HG03097 (cell line): ENCODE measurements around the gene CBY1.

Source experiments
- ATAC-seq: cut with Tn5 transposase; IDR thresholded peaks from one replicate; pipeline ENCODE4 v1.9.1; 2021; ENCODE audit not compliant: unreplicated experiment, low FRiP score

Gene CBY1

DNA sequence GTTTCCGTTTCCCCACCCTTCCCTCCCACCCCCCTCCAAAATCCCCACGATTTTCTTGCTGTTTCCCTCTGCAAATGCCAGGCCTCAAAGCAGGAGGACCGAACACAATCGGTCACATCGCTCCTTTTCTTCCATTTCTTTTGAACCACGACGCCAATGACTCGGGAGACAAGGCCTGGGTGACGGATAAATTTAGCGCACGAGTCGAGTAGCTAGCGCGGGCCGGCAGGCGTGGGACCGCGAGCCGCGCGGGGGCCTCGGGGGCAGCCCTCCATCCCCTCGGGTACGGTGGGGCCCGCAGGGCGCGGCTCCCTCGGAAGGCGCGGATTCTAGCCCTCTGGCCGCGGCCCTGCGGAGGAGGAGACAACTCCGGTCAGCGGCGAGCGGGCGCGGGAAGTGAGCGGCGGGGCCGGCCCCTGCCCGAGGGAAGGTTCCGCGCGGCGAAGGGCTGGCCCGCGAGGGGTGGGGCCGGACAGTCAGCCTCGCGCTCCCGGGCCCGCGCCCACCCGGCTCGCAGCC, 43.9 kb downstream of the CBY1 start:
- ATAC-seq, result no peak

DNA sequence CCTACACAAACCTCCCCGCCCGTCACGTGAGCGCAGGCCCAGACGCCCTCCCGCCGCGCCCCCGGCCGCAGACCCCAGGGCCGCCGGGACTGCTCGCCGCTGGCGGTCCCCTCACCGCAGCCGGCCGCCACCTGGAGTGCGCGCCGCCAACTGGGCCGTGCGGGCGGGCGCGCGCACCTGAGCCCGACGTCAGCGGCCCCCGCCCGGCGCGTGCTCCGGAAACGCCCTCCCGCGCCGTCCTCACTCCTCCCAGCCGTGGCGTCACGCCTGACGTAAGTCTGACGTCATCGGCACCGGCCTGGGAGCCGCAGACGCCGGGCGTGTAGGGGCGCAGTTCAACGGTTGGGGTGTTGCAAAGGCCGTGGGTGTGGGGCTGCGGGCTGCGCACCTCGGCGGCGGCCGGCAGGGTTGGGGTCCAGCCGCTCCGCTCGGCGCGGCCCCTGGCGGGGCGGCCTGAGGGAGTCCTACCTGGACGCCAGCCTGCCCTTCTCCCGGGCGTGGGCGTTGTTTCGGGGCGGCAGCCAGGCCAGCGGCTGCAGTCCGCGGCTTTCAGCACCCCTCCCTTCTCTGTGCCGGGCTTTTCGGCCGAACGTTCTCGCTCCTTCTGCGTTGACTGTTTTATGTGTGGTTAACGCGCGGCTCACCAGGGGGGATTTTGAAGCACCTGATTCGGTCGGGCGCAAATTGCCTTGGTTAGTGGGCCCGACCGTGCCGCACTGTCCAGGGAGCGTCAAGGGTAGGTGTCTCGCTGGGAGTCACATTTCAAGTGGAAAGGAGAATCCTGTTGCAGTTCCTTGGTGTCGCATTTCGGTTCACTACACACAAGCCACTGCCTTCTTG, 44.6 kb downstream of the CBY1 start, which contains the start of gene JOSD1:
JOSD1 (minus strand) TSS at position 155 of the 840 bp plus-strand sequence. CDS start 956 bp downstream, outside the sequence.
- ATAC-seq, result peak; percentile 33

DNA sequence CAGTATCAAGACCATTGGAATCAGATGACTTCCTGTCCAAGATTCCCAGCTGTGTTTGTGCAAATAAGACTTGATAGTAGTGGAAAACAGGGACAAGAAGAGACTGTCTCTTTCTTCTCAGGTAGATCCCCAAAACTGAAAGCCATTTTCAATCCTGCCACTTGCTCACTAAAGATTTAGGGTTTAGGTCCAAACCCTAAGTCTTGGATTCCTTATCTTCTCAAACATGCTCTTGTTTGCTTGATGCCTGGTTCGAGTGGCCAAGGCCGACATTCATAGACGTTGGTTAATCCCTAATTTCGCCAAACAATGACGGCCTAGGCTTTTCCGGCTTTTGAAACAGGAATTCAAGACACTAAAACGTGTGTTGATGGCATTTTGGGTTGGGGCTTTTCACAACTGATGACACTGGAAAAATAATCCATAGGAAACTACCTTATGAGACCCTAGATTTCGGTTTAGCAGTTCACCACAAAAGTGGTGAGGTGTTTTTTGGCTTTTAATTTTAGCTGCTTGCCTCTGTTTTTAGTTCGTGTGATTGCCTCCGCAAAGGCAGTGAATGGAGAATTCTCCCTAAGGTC, 48.3 kb downstream of the CBY1 start:
- no peak for ATAC-seq

DNA sequence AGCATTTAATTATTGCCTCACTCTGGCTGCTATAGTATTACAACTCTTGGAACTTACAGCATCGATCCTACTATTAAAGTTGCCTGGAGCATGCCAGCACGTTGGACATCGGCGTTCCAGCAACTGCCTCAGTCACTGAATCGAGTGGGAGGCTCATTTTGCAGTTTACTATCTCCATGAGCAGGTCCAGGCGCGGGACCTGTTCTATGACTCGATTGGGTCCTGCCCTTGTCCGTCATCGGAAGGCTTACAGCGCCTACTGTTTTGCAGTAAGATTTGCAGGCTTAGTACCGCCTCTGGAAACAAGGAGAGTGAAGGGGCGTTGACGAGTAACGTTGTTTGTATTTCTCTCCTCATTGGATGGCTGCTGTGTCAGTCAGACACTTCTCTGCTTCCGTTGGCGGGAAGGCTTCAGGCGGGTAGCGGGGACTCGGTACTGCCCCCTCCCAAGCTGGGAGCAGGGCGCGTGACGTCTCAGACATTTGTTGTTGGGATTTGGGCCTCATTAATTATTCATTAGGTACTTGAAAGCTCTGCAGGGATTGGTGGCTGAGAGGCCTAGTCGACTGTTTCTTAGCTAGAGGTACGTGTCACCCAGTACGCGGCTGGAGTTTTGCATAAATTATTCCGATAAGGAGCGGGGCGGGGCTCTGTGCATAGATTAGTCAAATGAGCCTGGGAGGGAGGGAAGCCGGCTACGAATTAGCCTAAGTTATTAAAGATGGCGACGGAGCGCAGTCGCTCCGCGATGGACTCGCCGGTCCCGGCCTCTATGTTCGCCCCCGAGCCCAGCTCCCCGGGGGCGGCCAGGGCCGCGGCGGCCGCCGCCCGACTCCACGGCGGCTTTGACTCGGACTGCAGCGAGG, 49.0 kb downstream of the CBY1 start, which contains the start of gene GTPBP1:
GTPBP1 (plus strand) TSS at position 710 of the 866 bp plus-strand sequence; CDS start at position 722, 12 bp downstream.
- peak; percentile 67 for ATAC-seq

DNA sequence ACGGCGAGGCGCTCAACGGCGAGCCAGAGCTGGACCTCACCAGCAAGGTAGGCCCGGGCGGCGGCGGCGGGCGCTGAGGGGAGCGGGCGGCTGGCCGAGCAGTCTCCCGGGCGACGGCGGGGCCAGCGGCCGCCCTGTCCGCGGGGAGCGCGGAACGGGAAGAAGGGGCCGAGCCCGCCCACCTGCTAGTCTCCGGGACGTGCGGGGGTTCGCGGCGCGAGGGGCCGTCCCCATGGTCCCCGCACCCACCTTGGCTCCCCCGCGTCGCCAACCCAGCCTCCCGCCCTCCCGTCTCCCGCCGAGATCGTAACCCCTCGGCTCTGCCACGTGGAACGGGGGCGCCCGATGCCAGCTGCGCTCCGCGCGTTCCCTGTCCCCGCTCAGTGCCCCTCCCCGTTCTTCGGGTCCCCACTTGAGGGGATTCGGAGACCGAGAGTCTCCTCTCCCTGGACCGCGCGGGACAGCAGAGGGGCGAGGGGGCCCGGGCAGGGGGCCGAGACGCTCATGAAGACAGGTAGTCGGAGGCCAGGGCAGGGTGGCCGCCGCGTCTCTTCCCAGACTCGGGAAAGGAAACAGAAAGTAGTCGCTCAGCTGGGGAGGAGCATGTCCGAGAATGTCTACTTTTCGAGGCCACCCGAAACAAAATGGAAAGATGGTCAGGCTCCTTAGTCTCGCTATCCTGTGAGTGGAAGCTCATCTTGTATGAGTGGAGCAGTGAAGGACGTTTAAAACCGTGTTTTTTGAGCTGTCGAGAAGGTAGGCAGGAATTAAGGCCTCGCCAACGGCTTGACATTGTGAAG, 49.9 kb downstream of the CBY1 start:
- ATAC-seq, result peak; percentile 3

DNA sequence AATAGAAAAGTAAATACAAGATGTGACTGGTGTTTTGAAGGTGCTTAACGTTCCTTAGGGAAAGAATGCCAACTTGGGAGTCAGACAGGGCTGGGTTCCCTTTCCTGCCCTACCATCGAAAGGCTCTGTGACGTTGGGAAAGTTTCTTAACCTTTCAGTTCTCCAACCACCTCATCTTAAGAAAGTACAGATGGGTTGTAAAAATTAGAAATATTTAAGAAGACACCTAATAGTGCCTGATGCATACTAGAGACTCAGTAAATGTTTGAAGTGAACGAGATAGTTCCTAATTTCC, 50.4 kb downstream of the CBY1 start:
- no peak for ATAC-seq

DNA sequence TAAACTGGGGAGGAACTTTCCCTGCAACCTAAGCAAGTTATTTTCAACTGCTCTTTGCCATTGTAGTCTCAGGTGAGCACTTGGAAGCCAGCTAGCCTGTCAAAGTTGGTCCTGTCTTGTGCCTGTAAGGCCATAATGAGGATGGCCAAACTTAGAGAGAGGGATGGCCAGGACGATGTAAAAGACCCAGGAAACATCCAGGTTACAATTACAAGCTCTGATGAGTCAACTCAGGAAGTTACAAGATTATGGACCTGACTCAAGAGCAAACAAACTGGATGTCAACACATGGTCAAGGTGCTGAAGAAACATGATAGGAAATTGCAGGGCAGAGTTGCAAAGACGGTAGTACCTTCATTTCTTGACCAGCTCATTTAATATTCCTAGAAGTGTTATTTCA, 50.9 kb downstream of the CBY1 start:
- no peak for ATAC-seq

DNA sequence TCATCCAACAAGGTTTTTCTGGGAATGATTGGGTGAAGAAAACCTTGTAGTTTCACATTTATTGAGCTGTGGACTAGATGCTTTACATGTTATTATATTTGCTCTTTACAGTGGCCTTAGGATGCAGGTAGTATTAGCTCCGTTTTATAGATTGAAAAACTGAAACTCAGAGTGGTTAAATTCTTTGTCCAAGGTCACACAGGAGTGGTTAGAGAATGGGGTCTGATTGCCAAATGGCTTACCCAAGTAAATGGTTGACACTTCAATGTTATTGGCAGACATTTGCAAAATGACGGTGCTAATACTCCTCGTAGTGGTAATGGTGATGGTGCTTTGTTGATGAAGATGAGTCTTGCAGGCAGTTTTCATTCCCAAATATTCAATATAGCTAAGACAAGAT, 51.5 kb downstream of the CBY1 start:
- no peak for ATAC-seq

DNA sequence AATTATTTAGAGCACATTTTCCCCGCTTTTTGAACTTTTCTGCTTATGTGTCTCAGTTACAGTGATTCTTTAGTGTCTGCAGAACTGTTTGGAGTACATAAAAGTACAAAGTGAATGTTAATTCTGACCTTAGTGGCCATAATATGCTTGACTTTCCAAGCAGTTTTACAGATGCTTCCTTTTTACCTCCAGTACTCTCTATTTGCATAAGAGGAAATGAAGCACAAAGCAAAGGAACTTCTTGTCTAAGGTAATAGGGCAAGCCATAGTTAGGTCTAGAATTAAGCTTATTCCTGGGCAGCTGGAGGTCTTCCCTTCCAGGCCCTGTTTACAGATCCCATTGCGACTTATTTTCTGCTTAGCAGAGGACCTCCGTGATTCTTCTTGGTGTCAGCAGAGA, 52.9 kb downstream of the CBY1 start:
- no peak for ATAC-seq

DNA sequence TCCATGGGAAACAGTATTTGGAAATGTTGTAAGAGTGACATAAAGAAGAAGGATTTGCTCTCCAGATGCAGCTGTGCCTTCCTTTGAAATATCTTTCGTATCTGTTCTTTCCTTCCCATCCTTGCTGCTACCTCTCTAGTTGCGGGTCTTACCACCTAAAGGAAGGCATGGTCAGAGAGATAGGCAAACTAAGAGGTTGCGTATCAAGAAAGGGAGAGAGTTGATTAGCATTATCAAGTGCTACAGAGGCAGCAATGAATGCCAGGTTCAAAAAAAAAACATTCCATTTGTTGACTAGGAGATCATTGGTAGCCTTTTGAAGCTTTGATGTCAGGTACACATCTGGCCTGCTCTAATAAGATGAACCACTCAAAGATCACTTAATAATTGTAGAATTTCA, 53.9 kb downstream of the CBY1 start:
- ATAC-seq, result no peak

DNA sequence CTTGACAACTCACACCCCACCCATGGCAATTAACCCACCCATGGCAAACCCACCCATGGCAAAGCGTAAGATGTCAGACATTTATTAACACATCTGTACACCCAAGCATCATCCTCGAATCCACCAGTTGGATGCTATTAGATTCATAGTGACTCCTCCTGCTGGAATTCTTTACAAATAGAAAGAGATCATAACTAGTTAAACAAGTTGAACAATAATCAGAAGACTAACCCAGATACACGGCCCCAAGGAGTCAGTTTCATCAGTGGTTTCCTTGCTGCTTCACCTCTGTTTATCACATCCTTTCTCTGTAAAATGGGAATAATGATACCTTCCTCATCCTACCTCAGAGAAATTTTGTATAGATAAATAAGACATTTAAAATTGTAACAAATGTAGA, 54.4 kb downstream of the CBY1 start:
- ATAC-seq, result no peak

DNA sequence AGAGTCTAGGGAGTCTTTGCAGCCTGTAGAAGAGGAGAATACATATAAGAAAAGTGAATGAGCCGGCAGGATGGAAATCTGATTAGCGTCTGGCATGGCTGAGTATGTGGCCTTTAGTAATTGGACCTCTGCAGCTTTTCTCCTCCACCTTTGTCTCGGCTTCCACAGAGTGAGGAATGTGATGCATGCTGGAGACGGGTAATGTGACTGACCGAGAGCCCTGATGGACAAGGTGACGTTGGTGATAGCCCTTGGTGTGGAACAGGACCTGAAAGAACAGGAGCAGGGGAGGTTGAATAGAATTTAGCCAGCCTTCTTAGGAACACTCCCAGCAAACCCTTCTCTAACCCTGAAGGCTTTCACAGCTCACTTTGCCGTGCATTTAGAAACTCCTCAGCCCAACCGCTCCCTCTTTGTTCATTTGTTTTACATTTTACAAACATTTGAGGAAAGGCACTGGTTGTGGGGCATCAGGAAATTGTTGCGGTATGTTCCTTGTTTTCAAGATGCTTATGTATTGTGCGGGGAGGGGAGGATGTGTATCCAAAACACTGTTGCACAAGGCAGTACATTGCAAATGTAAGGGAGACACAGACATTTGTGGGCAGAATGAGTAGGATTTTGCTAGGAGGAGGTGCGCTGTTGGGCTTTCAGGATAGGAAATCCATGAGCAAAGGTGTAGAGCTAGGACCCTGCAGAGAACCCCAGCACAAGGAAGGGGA, 56.2 kb downstream of the CBY1 start:
- ATAC-seq, result no peak

DNA sequence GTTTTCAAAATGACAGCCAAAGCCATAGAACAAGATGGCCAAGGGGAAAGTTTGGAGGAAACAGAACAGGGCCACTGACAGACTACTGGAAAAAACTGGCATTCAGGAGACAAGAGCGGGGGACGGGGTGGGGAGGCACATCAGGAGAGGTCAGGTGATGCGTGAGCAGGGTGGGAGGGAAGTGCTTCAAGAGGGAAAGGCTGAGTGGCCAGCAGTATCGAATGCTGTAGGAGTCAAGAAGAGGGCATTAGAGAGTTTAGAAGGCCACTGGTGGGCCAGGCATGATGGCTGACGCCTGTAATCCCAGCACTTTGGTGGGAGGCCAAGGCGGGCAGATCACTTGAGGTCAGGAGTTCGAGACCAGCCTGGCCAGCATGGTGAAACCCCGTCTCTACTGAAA, 57.5 kb downstream of the CBY1 start:
- ATAC-seq, result no peak

DNA sequence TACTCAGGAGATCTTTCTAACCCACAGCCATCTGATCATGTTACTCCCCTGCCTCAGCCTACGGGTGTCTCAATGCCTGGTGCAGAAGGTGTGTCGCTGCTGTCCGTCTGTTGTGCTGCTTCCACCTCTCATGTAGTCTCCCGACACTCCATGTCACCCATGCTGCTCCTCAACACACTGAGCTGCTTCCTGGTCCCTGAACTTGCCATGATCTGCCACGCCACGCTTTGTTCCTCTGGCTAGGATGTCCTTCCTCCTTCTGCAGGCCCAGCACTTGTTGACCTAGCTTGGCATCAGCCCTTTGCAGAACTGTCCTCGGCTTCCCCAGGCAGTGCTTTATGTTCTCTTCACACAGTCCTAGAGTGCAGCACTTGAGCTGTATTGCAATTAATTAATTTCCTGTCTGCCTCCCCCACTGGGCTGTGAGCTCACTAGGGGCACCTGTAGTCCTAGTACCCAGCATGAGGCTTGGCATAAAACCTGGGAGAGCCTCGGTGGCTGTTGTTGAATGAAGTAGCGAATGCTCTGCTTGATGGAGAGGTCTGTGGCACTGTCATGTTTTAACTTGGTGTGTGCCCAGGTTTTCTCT, 58.8 kb downstream of the CBY1 start:
- no peak for ATAC-seq

DNA sequence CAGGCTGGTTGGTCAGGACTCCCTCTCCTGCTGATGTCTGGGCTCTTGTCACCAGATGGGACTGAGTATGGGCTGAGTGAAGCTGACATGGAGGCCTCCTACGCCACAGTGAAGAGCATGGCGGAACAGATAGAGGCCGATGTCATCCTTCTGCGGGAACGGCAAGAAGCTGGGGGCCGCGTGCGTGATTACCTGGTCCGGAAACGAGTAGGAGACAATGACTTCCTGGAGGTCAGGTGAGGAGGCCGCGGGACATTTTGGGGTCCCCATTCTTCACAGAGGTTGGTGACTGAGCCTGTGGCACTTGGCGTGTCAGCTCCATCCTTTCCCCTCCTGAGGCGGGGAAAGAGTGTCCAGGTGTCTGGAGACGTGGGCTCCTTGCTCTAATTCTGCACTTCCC, 59.4 kb downstream of the CBY1 start:
- ATAC-seq, result no peak

DNA sequence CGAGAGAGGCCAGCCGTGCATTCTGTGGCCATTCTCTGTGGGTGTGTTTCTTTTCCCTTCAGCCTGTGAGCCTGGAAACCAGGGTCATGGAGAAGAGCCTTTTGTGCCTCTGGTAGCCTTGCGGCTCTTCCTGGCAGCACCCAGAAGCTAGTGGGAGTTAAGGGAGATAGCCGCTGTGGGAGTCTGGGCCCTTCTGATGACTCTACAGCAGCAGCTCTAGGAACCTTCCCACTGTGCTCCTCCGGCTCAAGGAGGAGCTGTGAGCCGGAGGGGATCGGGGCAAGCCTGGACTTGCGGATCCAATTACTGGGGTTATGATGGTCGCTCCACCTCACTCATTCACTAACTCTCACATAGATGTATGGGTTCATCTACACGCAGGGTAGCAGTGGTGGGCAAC, 59.8 kb downstream of the CBY1 start:
- ATAC-seq, result no peak

DNA sequence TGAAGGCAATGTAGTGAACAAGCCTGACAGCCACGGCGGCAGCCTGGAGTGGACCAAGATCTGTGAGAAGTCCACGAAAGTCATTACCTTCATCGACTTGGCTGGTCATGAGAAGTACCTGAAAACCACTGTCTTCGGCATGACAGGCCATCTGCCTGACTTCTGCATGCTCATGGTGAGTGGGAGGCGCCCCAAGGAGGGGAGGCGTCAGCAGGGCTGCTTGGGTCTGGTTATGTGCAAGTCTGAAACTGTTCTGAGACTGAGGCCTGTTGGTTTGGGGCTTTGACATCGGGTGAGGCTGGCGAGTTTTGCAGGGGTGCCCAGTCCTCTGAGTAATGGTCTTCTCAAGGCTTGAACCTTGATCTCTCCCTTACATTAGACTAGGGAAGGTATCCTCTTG, 60.4 kb downstream of the CBY1 start:
- no peak for ATAC-seq

DNA sequence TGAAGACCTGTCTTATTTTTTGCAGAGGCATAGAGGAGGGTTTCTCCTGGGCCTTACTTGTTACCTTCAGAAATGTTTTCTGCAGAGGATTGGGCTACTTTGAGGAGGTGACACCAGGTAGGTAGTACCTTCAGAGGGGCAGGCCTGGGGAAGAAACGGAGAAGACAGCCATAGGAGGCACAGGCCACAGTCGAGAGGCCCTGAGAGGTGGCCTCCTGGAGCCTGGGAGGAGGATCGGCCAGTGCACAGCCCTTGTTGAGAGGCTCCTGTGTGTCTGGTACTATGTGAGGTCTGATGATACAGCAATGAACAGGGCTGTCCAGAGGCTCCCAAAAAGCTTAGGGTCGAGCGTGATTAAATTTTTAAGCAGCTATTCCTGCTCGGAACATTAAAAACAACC, 60.8 kb downstream of the CBY1 start:
- ATAC-seq, result no peak

DNA sequence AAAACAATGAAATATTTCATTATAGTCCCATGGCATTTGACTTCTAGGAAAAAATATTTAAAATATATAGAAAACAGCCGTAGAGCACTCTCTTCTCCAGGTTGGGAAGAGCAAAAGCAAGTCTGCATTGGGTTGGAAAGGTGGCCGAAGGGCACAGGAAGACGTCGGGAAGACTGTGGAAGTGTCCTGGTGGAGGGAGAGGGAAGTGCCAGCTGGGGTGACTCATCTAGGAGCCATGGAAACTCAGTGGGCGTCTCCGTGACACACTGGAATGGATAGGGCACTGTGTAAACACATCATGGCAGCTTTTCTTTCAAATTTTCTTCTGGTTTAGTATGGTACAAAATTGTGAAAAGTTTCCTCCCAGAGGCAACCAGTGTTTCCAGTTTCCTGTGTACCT, 62.0 kb downstream of the CBY1 start:
- no peak for ATAC-seq
